Activated gamma-delta T cell treated with Interleukin-2 at 50 U/mL for 16 hours (primary cell): ENCODE data around the gene PTPRG.

Experiments
- DNase-seq: peaks from one replicate; pipeline ENCODE4 v3.0.0-alpha.2; 2020

PTPRG gene

DNA sequence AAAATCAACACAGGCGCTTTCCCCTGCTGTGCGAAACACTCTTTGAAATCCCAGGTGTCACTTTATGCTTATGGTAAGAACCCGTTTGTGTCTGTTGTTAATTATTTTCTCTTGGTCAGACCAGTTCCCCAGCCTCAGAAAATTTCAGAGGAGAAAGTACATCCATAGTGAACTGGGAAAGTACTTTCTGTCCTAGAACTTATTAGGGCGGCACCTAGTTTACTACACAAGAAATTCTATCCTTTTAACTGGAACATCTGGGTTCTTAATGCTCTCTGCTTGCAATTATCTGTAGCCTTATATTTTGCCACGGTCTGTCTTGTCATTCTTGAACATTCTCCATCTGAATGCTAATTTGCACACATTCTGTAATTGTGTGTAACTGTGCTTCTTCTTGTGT is 215.0 kb downstream of the PTPRG start:
- no peak for DNase-seq

DNA sequence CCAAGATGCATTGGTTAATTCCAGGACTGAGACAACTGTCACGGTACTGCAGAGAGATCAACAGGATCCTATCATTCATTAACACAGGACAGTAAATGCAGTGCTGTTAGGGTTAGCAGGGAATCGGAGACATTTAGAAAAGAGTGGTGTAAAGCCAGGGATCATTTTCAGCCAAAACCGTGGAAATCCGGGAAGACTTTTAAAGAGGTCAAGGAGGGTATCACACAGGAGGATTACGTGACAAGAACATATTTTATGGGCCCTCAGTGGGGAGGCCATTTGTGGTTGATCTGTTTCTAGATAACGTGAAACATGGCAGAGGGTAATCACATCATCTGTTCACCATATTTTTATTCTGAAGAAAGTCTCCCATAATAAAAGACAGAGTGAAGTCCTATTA is 216.1 kb downstream of the PTPRG start:
- DNase-seq, result no peak

DNA sequence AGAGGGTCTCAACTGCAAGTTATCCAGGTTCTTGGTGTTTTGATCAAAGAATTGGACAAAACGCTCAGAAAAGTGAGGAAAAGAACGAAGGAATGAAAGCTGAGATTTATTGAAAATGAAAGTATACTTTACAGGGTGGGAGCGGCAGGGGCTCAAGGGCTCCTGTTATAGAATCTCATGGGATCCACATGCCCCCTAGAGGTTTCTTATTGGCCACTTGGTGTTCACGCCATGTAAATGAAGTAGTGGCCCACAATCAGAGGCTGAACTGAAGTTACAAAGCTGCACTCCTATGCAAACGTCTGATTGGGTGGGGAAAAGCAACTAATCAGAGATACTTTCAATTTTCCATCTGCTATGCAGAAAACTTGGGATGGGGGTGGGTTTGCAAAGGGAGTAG is 216.7 kb downstream of the PTPRG start:
- no peak for DNase-seq

DNA sequence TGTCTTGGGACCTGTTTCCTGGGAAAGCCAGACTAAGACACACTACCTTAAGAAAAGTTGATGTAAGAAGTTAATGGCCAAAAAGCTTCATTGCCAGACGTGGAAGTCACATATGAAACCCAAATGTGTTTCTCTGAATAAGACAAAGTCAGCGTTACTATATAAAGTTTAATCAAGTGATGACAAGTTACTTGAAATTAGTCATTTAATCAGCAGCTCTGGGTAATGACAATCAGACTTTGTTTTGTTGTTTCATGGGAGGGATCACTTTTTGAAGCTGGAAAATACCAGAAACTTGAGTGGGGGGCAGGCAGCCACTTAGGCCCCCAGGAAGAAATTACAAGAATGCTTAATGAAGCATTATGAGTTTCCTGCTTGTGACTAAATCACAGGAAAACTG is 218.6 kb downstream of the PTPRG start:
- DNase-seq, result no peak

DNA sequence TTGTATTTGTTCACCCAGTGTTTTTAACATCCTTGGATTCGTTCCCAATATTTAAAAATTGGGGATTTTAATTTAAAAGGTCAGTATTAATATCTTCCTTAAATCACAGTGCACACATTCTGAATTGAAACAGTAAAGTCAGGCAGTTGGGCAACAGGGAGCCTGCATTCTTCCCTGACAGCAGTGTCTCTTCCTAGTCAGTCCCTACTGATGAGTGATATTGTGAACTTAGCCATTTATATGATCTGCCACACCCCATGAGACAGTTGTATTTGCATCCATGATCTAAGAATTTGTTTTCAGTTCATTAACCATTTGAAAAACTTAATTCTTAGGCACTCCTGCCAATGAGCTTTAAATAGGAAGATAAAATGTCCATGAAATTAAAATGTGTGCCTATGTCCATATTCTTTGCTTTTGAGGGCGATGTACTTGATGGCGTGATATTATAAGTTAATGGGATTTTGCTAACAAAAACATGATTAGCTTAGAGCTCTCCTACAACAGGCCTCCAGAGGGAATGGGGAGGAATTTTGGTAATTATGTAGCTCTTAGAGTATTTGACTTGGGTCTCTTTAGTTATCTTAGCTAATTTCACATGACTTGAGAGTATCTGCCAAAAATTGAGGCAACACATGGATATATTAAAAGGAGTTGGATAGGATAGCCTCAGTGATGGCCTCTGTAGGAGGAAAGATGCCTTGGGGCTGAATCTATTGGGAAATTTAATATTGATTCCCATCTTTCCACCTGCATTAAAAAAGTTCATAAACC is 219.3 kb downstream of the PTPRG start:
- no peak for DNase-seq

DNA sequence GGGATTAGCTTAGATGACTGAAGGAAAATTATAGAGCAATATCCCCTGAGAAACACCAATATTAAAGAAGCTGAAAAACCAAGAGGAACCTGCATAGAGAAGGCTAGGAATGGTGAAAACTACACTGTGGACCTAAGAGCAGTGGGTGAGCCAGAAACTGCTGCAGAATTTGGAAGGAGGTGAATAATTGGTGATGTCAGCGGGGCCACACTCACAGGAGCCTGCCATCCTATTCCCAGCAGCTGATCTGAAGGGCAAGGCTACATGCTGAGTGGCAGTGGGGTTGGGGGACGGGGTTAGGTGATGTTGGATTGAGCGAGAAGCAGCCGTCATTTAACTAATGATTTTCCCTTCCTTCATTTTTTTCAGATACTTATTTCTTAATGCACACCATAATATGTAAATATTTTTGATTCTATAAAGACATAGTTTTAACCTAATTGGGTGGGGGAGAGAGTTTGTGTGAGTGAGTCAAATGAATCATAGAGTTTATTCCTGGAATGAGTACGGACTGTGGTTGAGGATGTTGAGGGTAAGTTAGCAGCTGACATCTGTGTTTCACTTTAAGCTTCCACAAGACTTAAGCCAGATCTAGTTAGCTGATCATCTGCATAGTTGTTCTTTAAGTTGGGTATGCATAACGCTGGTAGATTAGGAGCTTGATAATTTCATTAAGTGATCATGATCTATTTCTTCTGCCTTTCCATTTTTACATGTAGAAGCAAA is 222.8 kb downstream of the PTPRG start:
- no peak for DNase-seq

DNA sequence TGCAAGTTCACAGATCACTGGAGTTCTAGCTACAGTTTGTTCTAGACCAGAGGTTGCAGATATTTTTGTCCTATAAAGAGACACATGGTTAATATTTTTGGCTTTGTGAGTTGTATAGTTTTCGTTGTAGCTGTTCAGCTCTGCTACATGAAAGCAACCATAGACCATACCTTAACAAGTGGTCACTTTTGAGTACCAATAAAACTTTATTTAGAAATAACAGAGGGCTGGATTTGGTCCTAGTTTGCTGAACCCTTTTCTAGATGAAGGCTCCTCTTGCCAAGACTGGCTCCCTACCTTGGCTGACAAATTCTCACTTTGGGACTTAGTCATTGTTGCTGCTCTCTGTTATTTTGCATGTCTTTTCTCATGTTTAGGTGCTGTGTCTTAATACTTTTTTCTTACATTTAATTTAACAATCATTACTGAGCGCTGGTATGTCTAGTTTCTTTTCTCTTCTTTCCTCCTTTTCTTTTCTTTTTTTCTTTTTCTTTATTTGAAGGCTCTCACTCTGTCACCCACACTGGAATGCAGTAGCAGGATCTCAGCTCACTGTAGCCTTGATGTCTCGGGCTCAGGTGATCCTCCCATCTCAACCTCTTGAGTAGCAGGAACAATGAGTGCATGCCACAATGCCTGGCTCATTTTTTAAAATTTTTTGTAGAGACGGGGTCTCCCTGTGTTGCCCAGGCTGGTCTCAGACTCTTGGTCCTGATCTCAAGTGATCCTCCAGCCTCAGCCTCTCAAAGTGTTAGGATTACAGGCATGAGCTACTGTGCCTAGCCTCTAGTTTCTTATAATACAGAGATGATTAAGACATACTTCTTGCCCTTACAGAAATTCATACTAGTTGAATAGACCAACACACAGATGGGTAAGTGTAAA is 227.5 kb downstream of the PTPRG start:
- DNase-seq, result no peak

DNA sequence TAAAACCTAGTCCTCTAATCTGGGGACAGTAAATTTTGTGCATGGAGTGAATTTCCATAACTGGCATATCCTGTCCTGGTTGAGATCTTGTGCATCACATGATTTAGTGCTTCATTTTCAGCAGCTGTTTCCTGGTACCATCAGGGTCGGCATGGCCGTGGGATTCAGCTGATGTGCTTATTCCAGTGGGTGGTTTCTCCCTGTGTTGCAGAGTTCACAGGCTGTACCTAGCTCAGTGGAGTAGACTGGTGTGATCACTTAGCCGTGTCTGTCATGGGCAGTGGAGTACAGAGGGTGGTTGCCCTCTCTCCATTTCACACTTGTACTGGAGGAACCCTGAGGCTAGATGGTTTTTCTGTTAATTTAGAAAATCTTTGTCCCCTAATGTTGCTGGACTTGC is 228.5 kb downstream of the PTPRG start:
- DNase-seq, result no peak

DNA sequence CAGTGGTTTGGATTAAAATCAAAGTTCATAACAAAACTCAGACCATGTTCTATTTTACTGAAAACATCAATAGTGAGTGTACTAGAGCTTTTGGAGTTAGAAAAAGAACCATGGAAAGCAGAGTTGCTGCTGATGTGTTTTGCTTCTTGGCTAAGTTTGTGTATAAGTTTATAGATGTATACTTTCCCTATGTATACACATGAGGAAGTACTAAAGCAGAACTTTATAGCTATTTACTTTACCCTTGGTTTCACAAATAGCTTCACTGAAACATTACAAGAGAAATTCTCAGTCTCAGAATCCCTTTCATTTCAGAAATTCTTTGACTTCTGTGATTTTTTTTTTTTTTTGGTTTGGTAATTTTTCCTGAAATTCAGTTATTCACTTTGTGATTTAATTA is 229.0 kb downstream of the PTPRG start:
- DNase-seq, result no peak

DNA sequence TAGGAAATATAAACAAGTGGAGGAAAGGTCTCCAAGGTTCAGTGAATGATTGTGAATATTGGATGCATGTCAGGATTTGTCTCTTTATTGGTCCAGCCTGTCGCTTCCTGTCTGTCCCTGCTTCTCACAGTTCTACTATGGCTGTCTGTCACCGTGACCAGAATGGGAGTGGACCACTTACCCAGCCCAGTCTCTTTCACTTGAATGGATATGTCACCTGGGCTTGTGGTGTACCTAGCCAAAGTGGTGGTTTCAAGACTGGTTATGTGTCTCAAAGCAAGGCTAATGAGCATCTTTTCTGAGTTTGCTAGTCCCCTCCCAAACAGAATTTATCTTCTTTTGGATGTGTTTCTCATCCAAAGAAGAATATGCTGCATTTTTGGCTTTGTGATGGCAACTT is 231.7 kb downstream of the PTPRG start:
- no peak for DNase-seq

DNA sequence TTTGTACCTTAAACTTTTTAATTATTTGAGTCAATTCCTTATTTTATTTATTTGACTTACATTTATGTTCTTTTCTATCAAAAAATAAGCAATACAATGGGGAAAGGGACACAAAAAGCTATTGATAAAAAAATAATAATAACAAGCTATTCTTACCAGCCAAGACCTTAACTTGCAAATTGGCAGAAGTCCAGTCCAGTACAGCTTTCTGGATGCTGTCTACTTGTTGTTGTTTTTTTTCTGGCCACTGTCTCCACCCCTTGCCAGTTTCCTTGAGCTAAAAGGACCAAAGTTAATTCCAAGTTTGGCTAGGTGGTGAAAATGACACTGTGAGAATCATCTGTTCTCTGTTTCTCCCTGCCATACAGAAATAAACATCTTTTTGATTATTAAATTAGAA is 232.2 kb downstream of the PTPRG start:
- DNase-seq, result no peak

DNA sequence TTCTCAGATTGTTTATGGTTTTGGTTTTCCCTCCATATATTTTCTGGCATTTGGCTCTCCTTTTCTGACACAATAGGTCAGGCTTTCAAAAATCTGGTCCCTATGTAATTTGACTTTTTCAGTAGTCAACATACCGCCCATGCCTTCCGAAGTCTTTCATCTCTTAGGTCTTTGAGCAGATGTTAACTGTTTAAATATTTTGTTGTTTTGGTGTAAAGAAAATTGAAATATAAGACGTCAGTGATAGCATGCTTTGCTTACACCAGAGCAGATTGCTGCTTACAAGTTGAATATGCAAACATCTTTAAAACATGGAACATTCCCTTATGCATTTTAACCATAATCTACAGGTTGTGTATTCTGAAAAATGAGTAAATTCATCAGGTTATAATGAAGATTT is 233.0 kb downstream of the PTPRG start:
- no peak for DNase-seq

DNA sequence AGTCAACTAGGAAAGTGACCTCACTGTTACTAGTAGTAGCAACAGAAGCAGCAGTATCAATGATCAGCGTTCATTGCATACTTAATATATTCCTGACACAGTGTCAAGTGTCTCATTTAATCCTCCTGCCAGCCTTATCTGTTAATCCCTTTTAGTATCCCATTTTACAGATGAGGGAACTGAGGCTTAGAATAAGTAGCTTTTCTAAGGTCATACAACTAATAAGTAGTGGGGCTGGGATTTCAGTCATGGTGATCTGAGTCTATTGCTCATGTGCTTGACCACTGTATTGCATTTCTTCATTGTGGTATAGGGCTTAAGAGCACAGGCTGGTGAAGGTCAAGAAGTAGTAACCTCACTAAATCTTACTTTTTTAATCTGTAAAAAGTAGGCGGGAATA is 233.6 kb downstream of the PTPRG start:
- no peak for DNase-seq

DNA sequence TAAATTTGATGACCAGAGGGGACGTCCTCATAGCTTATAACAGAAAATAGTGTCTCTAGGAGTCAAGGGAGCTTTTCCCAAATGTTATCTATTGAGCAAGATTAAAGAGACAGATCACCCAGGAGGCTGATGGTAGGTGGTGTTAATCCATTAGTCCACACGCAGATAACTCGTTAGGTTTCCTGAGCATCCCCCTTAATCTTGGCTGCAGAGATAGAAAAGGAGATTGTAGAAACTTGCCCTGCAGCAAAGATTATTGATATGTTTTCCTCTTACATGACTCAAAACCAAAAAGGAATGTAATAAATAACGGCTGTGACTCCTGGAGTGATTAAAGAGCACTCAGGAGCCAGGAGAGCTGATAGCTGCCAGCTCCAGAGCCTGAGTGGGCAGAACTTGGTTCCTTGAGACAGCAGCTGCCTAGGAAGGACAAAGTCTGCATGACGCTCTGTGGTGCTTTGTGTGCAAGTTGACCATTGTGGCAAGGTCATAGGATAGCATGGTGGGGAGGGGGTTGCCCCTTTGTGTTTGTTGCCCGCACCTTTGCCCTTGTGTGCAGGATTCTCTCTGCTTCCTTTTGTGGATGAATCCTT is 234.8 kb downstream of the PTPRG start:
- DNase-seq, result no peak

DNA sequence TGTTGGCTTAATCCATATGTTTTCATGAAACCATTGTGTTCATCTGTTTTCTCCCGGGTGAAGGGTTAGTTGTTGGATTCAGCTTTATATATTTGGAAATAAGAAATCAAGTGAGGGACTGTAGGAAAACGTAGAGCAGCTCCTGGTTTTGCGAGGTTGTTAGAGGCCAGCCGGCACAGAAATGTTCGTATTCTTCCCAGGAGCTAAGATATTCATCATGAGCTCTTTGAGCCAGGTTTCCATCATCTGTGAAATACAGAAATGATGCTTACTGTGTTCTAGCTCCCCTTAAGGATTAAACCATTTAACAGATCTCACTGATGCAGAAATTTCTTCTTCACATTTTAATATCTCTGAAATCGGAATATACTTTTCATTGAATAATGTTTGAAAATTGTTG is 235.5 kb downstream of the PTPRG start:
- DNase-seq, result no peak

DNA sequence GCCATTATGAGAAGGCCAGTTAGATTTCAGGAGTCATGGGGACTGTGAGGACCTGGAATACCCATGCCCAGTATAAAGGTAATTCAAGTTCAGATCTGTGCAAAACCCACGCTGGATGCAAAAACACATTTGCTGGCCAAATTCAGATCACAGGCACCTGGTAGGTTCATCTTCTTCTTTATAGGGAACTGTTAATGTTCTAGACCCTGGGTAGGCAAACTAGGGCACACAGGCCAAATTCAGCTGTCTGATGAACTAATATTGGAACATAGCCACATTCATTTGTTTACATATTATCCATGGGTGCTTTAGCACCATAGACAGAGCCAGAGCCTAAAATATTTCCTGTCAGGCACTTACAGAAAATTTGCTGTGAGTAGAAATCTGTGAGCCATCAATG is 241.4 kb downstream of the PTPRG start:
- DNase-seq, result no peak

DNA sequence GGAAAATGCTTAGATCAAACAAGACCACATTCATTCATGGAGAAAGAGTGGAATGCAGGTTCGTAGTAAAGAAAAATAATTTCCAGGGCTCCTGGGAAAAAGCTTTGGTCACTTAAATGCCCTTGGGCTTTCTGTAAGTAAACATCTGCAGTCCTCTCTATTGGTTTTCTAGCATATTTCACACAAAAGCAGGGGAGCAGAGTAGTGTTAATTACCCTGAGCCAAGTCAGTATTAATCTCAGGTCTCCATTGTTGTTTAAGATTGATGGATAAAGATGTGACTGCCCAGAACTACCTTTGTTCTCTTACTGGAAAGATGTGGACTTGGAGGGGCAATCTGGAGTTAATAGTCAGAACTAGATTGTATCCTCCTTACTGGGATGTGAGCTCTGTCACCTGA is 242.6 kb downstream of the PTPRG start:
- DNase-seq, result no peak

DNA sequence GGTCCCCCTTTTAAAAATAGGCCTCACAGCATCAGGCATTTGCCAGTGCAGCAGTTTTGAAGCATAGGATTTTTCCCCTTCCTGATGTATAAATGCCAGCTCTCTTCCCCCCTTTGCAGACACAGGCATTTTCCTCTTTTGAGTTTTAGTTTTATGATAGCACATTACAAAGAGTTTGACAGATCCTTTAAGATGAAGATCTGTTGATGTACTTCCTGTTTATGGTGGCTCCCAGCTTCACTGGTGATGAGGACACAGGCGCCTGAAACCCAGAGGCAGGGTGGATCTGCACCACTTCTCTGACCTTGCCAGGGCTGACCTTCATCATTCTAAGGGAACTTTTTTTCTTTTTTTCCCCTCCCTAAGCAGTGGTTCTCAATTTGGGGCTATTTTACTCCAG is 243.4 kb downstream of the PTPRG start:
- no peak for DNase-seq

DNA sequence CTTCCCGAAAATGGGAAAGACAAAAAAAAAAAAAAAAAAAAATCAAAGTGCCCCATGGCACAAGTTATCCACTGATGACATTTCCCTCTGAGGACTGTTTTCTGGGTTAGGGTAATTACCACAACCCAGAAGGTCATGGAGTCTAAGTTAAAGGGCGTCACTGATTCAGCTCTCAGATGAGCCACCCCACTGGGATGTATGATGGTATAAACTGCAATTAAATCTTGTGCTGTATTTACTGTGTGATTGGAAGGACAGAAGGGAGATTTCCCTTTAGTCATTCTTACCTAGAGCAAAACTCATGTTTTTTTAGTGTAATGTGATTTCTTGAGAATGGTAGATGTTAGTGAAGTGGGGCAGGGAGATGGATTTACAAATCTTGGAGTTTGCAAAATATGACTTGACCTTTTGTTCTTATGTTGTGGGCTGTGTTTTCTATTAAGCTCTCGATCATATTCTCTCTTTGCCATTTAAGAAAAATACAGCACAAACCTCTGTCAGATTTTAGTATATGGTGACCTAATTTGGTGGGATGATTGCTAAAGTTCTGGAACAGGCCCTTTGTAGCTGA is 244.2 kb downstream of the PTPRG start:
- no peak for DNase-seq

DNA sequence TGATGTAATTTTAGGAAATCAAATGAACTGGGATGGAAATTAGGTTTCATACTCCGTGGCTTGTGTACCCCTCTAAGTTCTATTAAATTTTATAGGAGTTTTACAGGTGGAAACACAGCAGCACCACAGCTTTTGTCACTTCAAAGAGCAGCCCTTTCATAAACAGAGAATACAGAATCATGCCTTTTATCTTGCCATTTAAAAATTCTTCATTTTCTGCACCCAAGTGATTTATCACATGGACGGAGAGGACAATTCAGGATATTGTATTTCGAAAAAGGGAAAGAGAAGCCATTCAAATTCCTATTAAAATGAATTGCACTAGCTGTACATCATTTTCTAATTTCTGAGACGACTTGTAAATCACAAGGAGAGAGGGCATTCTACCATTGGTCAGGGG is 245.4 kb downstream of the PTPRG start:
- DNase-seq, result no peak

DNA sequence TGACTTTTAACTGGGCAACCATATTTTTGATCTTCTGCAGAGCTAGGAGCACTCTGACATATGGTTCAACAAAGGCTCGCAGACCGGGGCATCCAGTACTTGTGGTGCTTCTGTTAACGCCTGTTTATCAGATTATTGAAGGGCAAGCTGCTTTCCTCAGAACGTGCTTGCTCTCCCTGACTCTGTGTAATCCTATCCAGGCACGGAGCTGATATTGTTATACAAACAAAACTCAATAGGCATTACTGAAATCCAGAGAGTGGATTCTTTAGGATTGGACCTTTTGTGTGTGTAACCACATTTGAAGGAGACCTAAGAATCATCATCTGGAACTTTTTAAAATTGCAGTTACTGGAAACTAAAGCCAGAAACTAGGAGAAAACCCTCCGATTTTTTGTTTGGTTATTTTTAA is 246.5 kb downstream of the PTPRG start:
- DNase-seq, result no peak

DNA sequence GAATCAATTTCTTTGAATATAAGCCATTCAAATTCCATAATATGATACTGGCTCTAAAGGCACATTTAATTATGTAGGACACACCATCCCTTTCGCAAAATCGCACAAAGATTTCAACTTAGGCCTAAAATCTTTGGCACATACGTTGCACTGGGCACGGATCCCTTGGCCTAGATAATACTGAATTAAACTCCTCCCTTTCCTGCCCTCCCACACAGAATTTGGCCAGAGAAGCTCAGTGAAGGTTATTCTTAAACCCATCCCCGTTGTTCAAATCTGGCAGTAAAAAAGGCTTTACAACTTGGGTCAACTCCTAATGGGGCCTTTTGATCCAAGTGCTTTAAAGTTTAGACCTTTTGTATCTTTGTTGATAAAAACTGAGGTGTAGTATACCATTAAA is 247.2 kb downstream of the PTPRG start:
- no peak for DNase-seq

DNA sequence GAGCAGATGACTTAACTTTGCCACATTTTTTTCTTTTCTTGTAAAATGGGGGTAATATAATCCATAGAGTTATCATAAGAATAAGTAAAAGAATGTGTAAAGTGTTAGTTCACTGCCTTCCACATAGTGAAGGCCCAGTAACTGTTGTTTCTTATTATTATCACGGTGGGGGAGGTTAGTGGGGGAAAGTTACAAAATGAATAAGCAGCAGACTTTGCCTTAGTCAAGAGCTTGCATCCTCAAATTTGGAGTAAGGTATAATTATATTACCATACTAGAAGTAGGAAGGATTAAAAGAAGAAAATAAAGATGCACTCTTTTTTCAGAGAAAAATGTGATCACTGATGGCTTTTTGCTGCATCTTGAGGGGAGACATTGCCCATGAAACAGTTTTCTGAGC is 247.6 kb downstream of the PTPRG start:
- DNase-seq, result no peak
